Measurements from ENCODE around the gene F11R. TPM values are rescaled to one million over a fixed set of nuclear protein-coding genes. Genes with fewer than 3 reads are reported as not detected.

F11R gene
- total and polyA plus RNA-seq, 4 donors, result 2.4 to 26.0 (median 14.9) TPM

DNA sequence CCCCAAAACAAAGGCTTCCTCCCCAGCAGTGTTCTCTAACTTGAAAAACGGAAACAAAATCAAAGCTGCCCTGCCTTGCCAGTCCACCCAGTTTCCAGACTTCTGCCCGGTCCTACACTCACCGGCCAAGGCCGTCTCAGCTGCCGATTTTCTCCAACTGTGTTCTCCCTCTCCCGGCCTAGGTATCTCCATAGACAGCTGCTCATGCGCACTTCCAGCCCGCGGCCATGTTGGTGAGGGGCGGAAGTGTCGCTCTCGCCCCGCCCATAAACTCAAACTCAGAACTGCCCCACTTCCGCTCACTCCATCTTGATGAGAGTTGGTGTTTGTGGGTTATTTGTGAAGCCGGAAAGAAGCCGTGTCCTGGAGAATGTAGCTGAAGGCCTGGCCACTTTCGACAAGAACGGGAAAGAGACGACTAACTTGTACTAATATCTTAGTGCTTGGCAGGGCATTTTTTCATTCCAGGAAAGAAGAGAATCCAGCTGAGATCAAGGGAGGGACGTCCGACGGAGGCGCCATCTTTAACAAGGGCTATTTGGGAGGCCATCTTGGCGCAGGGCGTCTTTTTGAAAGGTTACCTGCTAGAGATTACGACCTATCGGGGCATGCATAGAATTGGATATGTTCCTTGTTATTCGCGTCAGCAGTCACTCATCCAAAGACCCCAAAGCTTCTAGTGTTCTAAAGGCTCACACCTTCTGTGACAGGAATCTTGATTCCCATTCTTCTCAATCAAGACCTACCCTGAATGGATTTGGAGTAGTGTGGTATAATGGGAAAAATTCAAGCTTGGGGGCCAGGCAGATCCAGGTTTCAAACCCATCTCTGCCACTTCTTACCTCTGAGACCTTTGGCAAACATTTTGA, 25.0 kb upstream of the F11R start, which contains the start of gene USF1:
Gene USF1, minus strand, starts transcription at position 242 of the 869 bp plus-strand sequence. CDS start 2,702 bp downstream, outside the sequence.
- Histone ChIP-seq H3K27me3 (ENCODE audit: control insufficient read depth in 1 of 2, insufficient read depth in 2 of 2, low read length in 1 of 2) (no peaks in the 10 kb centered on the region), H3K4me1 (ENCODE audit: control insufficient read depth in 1 of 2, insufficient read depth in 2 of 2, low read length in 2 of 2) (no peaks in the 10 kb centered on the region), H3K27ac (ENCODE audit: low read depth in 1 of 2, low read length in 2 of 2) (peak within 1 kb of the TSS; percentile 83), H3K4me3 (ENCODE audit: low read length in 2 of 2) (peak within 1 kb of the TSS; percentile 74 to 92), H3K9me3 (ENCODE audit: control insufficient read depth, low read length) (no peaks in the 10 kb centered on the region), H3K36me3 (ENCODE audit: control insufficient read depth in 1 of 2, insufficient read depth in 2 of 2, low read length in 1 of 2) (peaks cover 0 to 4% of the 10 kb centered on the region in 2 donors)
- peak; percentile 97 for ATAC-seq (ENCODE audit: low FRiP score)
- intact Hi-C loops (cut with DNase I), result loop anchor here in 1 of 2 donors (5.0 kb wide), 1 partner anchor 71 kb away; the partner anchor contains the start of genes NIT1 and PFDN2
- DNase-seq, result peak; percentile 95 to 96
- WGBS, 2 donors, result 0 to 1% methylated on average over 29 of the region's 29 CpGs

DNA sequence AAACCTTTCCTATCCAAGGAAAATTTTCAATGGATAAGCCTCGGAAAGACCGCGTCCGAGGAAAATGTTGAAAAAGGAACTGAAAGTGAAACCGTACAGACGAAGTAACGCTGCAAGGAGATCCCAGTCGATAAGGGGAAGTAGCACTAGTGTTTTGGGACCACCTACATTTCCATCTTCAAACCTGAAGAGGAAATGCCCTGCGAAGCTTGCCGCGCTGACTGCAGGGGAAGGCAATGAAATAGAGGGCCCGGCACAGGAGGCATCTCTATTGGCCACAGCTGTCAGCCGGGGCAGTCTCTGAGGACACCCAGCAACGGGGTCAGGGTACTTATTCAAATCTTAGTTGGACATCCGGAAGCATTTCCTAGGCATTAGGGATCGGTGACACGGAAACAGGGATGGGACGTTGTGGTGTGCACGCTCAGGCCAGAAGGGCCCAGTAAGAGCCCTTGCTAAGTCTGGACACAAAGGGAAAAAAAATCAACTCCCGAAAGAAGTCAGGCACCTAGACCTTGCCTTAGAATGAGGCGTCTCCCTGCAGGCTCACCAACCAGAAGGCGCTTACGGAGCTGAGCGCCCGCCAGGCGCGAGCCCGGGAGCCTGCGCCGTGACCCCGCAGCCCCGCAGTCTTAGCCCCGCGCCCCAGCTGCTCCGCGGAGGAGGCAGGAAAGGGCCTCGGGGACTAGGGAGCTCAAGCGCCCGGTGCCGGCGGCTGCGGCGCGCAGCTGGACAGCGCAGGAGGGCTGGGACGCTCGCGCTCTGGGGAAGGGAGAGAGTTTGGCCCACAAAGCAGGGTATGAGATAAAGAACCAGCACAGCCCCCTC, 24.2 kb upstream of the F11R start:
- ATAC-seq (ENCODE audit: low FRiP score) (peak; percentile 79), DNase-seq (peak; percentile 80 to 86)
- Histone ChIP-seq H3K27me3 (ENCODE audit: control insufficient read depth in 1 of 2, insufficient read depth in 2 of 2, low read length in 1 of 2) (no peaks in the 10 kb centered on the region), H3K9me3 (ENCODE audit: control insufficient read depth, low read length) (no peaks in the 10 kb centered on the region), H3K4me1 (ENCODE audit: control insufficient read depth in 1 of 2, insufficient read depth in 2 of 2, low read length in 2 of 2) (no peaks in the 10 kb centered on the region), H3K4me3 (ENCODE audit: low read length in 2 of 2) (peak overlapping the region; percentile 74 to 92), H3K27ac (ENCODE audit: low read depth in 1 of 2, low read length in 2 of 2) (peak overlapping the region; percentile 83), H3K36me3 (ENCODE audit: control insufficient read depth in 1 of 2, insufficient read depth in 2 of 2, low read length in 1 of 2) (peaks cover 4% of the 10 kb centered on the region in 2 donors)
- intact Hi-C loops (cut with DNase I), result loop anchor here in 1 of 2 donors (5.0 kb wide), 1 partner anchor 72 kb away; the partner anchor contains the start of genes NIT1 and PFDN2
- WGBS, 2 donors, result 0% methylated on average over 44 to 48 of the region's 48 CpGs

DNA sequence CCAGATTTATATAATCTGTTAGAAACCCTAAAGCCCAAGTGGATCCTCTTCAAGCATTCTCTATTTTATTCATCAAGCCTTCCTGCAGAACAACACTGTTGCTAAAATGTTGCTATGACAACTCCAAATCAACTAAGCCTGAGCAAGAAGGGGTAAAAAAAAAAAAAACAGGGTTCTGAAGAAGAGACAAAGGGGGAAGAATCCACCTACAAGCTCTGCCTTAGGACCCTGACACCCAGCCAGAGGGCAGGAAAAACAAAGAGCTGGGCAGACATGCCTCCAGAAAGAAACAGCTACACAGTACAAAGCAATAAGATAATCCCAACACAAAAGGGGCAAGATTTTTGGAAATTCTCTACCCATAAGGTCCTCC, 23.6 kb upstream of the F11R start:
- Histone ChIP-seq H3K27ac (ENCODE audit: low read depth in 1 of 2, low read length in 2 of 2) (no peak overlapping the region), H3K36me3 (ENCODE audit: control insufficient read depth in 1 of 2, insufficient read depth in 2 of 2, low read length in 1 of 2) (peaks cover 4 to 9% of the 10 kb centered on the region in 2 donors), H3K9me3 (ENCODE audit: control insufficient read depth, low read length) (no peaks in the 10 kb centered on the region), H3K4me1 (ENCODE audit: control insufficient read depth in 1 of 2, insufficient read depth in 2 of 2, low read length in 2 of 2) (no peaks in the 10 kb centered on the region), H3K4me3 (ENCODE audit: low read length in 2 of 2) (peak overlapping the region; percentile 74 to 92), H3K27me3 (ENCODE audit: control insufficient read depth in 1 of 2, insufficient read depth in 2 of 2, low read length in 1 of 2) (no peaks in the 10 kb centered on the region)
- ATAC-seq (ENCODE audit: low FRiP score), result no peak
- intact Hi-C loops (cut with DNase I), result no loop called here
- DNase-seq, result peak in 1 of 2 donors; percentile 14

DNA sequence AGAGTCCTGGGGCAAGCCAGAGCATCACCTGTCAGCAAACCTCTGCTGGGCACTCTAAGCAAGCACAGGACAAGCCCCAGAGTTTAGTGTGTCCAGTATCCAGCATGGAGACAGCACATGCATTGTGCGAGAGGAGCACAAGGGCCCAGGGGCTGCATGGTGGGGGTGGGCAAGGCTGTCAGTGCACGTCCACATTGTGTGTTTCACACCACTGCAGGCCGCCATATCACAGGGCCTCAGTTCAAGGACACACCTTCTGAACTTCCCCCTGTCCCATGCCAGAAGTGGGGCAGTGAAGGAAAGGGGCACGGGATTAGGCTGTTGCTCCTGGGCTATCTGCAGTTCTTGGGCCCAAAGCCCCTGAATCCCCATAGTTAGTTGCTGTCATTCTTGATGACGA, 18.6 kb upstream of the F11R start:
- H3K27ac ChIP-seq (ENCODE audit: low read depth in 1 of 2, low read length in 2 of 2), result no peak overlapping the region
- WGBS, 2 donors, result 75 to 77% methylated on average over 5 of the region's 5 CpGs
- no peak for DNase-seq
- no peaks in the 10 kb centered on the region for H3K4me1 ChIP-seq (ENCODE audit: control insufficient read depth in 1 of 2, insufficient read depth in 2 of 2, low read length in 2 of 2)
- H3K36me3 ChIP-seq (ENCODE audit: control insufficient read depth in 1 of 2, insufficient read depth in 2 of 2, low read length in 1 of 2), result peaks cover 4 to 11% of the 10 kb centered on the region in 2 donors
- no peaks in the 10 kb centered on the region for H3K27me3 ChIP-seq (ENCODE audit: control insufficient read depth in 1 of 2, insufficient read depth in 2 of 2, low read length in 1 of 2)
- no peak for ATAC-seq (ENCODE audit: low FRiP score)
- intact Hi-C loops (cut with DNase I), result no loop called here
- no peaks in the 10 kb centered on the region for H3K9me3 ChIP-seq (ENCODE audit: control insufficient read depth, low read length)
- no peak overlapping the region for H3K4me3 ChIP-seq (ENCODE audit: low read length in 2 of 2)

DNA sequence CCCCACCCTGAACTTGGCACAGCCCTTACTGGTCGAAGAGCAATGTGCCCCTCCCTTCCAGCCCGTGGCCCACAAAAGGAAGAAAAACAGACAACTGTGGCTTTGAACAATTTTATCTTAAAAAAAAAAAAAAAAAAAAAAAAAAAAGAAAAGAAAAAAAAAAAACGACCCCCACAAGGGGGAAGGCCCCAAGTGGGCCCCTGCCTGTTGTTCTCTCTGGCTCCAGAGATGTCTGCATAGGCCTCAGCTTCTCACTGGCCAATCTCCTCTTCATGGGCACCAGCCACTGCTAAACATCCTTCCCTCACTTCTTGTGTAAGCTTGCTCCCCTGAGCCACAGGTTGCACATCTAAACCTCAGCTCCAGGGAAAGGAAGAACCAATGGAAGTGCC, 18.2 kb upstream of the F11R start:
- intact Hi-C loops (cut with DNase I), result no loop called here
- Histone ChIP-seq H3K27ac (ENCODE audit: low read depth in 1 of 2, low read length in 2 of 2) (no peak overlapping the region), H3K4me1 (ENCODE audit: control insufficient read depth in 1 of 2, insufficient read depth in 2 of 2, low read length in 2 of 2) (no peaks in the 10 kb centered on the region), H3K27me3 (ENCODE audit: control insufficient read depth in 1 of 2, insufficient read depth in 2 of 2, low read length in 1 of 2) (no peaks in the 10 kb centered on the region), H3K9me3 (ENCODE audit: control insufficient read depth, low read length) (no peaks in the 10 kb centered on the region), H3K36me3 (ENCODE audit: control insufficient read depth in 1 of 2, insufficient read depth in 2 of 2, low read length in 1 of 2) (peaks cover 4 to 11% of the 10 kb centered on the region in 2 donors), H3K4me3 (ENCODE audit: low read length in 2 of 2) (no peak overlapping the region)
- 25 to 44% methylated on average over 3 of the region's 3 CpGs for WGBS, 2 donors
- DNase-seq (no peak), ATAC-seq (ENCODE audit: low FRiP score) (no peak)

DNA sequence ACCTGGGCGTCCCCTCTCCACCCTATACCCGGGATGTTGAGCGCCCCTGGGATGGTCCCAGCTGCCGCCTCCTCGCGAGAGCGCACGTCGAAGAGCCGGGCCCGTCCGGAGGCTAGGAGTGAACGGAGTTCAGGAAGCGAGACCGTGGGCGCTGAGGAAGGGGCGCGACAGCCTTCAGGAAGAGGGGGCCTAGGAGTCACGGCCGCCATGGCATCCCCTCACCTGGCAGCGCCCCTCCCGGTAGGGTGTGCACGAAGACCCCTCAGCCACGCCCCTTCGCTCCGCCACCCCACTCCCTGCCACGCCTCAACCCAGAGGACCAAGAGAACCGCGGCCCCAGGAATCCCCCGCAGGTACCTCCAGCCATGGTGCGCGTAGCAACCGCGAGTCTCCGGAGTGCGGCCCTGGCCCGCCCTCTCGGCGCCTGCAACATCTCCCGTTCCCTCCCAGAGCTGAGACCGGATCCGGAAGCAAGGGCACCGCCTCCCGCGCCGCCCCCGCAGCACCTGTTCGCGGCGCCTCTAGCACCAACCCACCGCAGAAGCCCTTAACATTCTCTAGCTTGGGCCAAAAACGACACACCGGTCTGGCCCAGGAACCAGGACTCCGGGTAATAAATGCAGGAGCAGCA, 17.7 kb upstream of the F11R start, which contains the start of gene TSTD1:
Gene TSTD1, minus strand, starts transcription at position 442 of the 631 bp plus-strand sequence. Its CDS starts 75 bp downstream, at position 367.
- 46 to 59% methylated on average over 47 to 54 of the region's 54 CpGs for WGBS, 2 donors
- ATAC-seq (ENCODE audit: low FRiP score) (peak; percentile 75), DNase-seq (peak; percentile 75 to 86)
- intact Hi-C loops (cut with DNase I), result no loop called here
- Histone ChIP-seq H3K9me3 (ENCODE audit: control insufficient read depth, low read length) (no peaks in the 10 kb centered on the region), H3K36me3 (ENCODE audit: control insufficient read depth in 1 of 2, insufficient read depth in 2 of 2, low read length in 1 of 2) (peaks cover 4 to 11% of the 10 kb centered on the region in 2 donors), H3K27ac (ENCODE audit: low read depth in 1 of 2, low read length in 2 of 2) (no peak within 1 kb of the TSS), H3K4me3 (ENCODE audit: low read length in 2 of 2) (peak within 1 kb of the TSS in 1 of 2 donors; percentile 18), H3K4me1 (ENCODE audit: control insufficient read depth in 1 of 2, insufficient read depth in 2 of 2, low read length in 2 of 2) (no peaks in the 10 kb centered on the region), H3K27me3 (ENCODE audit: control insufficient read depth in 1 of 2, insufficient read depth in 2 of 2, low read length in 1 of 2) (no peaks in the 10 kb centered on the region)

DNA sequence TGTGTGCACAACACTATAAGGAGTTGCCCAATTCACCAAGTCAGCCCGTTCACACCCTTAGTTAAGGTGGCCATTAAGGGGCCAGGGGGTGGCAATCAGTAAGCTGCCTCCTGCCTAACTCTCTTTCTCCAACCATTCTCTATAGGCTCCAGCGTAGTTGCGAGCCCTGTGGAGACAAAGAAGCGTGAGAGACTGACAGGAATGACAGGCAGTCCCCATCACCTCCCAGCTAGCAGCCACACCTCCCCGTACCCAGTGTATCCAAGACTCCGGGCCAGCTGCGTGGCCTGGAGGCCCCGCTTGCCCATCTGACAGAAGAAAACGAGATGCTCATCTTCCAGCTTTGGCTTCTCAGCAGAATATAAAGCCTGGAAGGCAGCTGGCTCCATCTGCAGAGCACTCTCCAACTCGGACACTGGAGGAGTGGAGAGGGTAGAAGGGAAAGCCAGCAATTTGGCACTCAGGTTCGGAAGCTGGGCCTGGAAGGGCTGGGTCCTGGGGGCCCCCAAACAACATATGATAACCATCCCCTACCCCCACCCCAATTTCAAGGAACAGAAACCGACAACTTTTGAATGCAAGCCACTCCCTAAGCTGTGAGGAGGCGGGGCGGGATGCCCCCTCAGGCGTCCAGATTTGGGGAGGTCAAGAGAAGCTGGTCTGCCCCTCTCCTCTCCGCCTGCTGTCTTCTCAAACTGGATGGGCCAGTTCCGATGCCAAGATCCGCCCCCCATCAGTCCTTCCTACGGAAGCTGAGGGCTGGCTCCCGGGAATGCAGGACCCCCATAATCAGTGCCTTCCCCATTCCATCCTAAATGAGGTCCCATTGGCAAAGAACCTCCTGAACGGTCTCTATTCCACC, 16.9 kb upstream of the F11R start:
- WGBS, 2 donors, result 72 to 76% methylated on average over 21 of the region's 21 CpGs
- H3K4me1 ChIP-seq (ENCODE audit: control insufficient read depth in 1 of 2, insufficient read depth in 2 of 2, low read length in 2 of 2), result no peaks in the 10 kb centered on the region
- no peak overlapping the region for H3K4me3 ChIP-seq (ENCODE audit: low read length in 2 of 2)
- intact Hi-C loops (cut with DNase I), result no loop called here
- no peaks in the 10 kb centered on the region for H3K27me3 ChIP-seq (ENCODE audit: control insufficient read depth in 1 of 2, insufficient read depth in 2 of 2, low read length in 1 of 2)
- ATAC-seq (ENCODE audit: low FRiP score) (no peak), DNase-seq (no peak)
- H3K9me3 ChIP-seq (ENCODE audit: control insufficient read depth, low read length), result no peaks in the 10 kb centered on the region
- H3K27ac ChIP-seq (ENCODE audit: low read depth in 1 of 2, low read length in 2 of 2), result no peak overlapping the region
- peaks cover 4 to 11% of the 10 kb centered on the region in 2 donors for H3K36me3 ChIP-seq (ENCODE audit: control insufficient read depth in 1 of 2, insufficient read depth in 2 of 2, low read length in 1 of 2)

Measured in aorta (tissue), 5 donors.